ENCODE measurements around the gene GALNT17.

Gene GALNT17

GRCh38 chr7:71409550-71410157 is 277.7 kb downstream of the GALNT17 start:
- Mint-ChIP-seq H3K36me3 (ENCODE audit: low read depth) (no peaks in the 10 kb centered on the region), H3K4me1 (peaks cover 14% of the 10 kb centered on the region)

GRCh38 chr7:71411475-71411874 is 279.5 kb downstream of the GALNT17 start:
- peaks cover 19% of the 10 kb centered on the region for H3K27me3 Mint-ChIP-seq (ENCODE audit: low read depth, poor library complexity)
- no peak overlapping the region for H3K4me3 Mint-ChIP-seq
- TF ChIP-seq CTCF (IDR thresholded peaks at IDR 0.05) = no peak
- peaks cover 14% of the 10 kb centered on the region for H3K4me1 Mint-ChIP-seq
- no peaks in the 10 kb centered on the region for H3K36me3 Mint-ChIP-seq (ENCODE audit: low read depth)
- no peak for DNase-seq
- H3K27ac Mint-ChIP-seq = peak overlapping the region; percentile 83
- peaks cover 15% of the 10 kb centered on the region for H3K9me3 Mint-ChIP-seq

More at GRCh38 chr7:71409550-71410157, 277.7 kb downstream of the GALNT17 start:
- H3K27ac Mint-ChIP-seq = no peak overlapping the region
- TF ChIP-seq CTCF (IDR thresholded peaks at IDR 0.05) = no peak
- peaks cover 13% of the 10 kb centered on the region for H3K27me3 Mint-ChIP-seq (ENCODE audit: low read depth, poor library complexity)
- no peak for DNase-seq
- H3K4me3 Mint-ChIP-seq = no peak overlapping the region
- H3K9me3 Mint-ChIP-seq = peaks cover 27% of the 10 kb centered on the region

DNA sequence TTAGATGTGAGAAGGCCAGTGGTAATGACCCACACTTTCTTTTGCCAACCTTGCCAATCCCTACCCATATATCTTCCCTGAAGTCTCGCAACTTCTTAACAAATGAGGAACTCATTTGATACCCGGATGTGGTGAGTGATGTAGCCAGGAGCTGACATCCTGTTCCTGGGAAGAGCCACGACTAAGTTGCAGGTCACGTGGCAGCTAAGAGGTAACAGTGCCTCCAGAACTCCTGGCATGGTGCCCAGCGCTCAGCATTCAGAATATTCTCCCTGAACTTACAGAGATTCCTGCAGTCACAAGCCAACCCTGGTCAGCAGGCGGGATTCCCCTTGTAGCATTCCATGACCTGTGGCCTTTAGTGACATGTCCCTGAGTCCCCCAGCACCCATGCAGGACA is 282.5 kb downstream of the GALNT17 start:
- H3K27ac Mint-ChIP-seq = no peak overlapping the region
- no peak overlapping the region for H3K4me3 Mint-ChIP-seq
- TF ChIP-seq CTCF (IDR thresholded peaks at IDR 0.05) = no peak

GRCh38 chr7:71419546-71420337 is 287.8 kb downstream of the GALNT17 start:
- Mint-ChIP-seq H3K27me3 (ENCODE audit: low read depth, poor library complexity) (peaks cover 15% of the 10 kb centered on the region), H3K9me3 (peaks cover 18% of the 10 kb centered on the region), H3K4me3 (no peak overlapping the region), H3K4me1 (peaks cover 9% of the 10 kb centered on the region), H3K36me3 (ENCODE audit: low read depth) (peaks cover 8% of the 10 kb centered on the region), H3K27ac (no peak overlapping the region)
- TF ChIP-seq CTCF (IDR thresholded peaks at IDR 0.05) = no peak
- DNase-seq = no peak

More for the DNA sequence above, 282.5 kb downstream of the GALNT17 start:
- Mint-ChIP-seq H3K9me3 (peaks cover 5% of the 10 kb centered on the region), H3K36me3 (ENCODE audit: low read depth) (no peaks in the 10 kb centered on the region), H3K27me3 (ENCODE audit: low read depth, poor library complexity) (peaks cover 18% of the 10 kb centered on the region), H3K4me1 (peaks cover 14% of the 10 kb centered on the region)
- DNase-seq = no peak

DNA sequence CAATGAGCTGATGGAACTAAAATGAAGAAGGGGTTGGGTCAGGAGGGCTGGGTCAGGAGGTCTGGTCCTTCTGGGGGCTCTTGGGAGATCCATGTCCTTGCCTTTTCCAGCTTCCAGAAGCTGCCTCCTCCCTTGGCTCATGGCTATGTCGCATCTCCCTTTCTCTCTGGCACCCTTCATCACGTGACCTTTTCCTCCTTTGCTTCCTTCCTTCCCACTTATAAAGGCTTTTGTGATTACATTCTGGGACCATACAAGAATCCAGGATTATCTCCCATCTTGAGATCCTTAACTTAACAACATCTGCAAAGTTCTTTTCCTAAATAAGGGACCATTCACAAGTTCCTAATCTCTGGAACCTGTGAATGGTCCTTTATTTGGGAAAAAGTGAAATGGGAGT is 290.2 kb downstream of the GALNT17 start:
- H3K36me3 Mint-ChIP-seq (ENCODE audit: low read depth) = peaks cover 8% of the 10 kb centered on the region
- TF ChIP-seq CTCF (IDR thresholded peaks at IDR 0.05) = no peak
- DNase-seq = no peak
- no peak overlapping the region for H3K4me3 Mint-ChIP-seq
- peaks cover 8% of the 10 kb centered on the region for H3K27me3 Mint-ChIP-seq (ENCODE audit: low read depth, poor library complexity)
- H3K9me3 Mint-ChIP-seq = peaks cover 18% of the 10 kb centered on the region
- no peak overlapping the region for H3K27ac Mint-ChIP-seq
- H3K4me1 Mint-ChIP-seq = peaks cover 9% of the 10 kb centered on the region
